Left cardiac atrium (tissue), 4 donors: ENCODE results near the gene RALB. TPM values are rescaled to one million over a fixed set of nuclear protein-coding genes. Genes with fewer than 3 reads are reported as not detected.

Source experiments
- ATAC-seq, 2 donors: fragments of 200-7000 bp; cut with Tn5 transposase; one replicate each; pipeline ENCODE4 v1.9.1; 2020; ENCODE audit warnings: mild to moderate bottlenecking in 2 of 2, moderate library complexity in 2 of 2
- DNase-seq: peaks from one replicate; pipeline ENCODE4 v3.0.0-alpha.2; 2020
- intact Hi-C, 2 donors: fragments of 100-400 bp; cut with DNase I; formaldehyde crosslinking; loops; one replicate each; pipeline versions ENCODE4 v1.14.1 to v1.15.1; 2022 to 2023
- total RNA-seq, 2 donors: library from RNA; stranded (reverse); fragmentation: NEBNext Ultra II Directional; extraction: Animal tissue kit (Norgen Biotek cat#: 25700); gene quantifications; one replicate each; pipeline ENCODE4 v1.2.1, GENCODE V29; 2021
- donor health status: DM: no; HTN: yes; CAD: no.
- donor health status: DM: no; HTN: yes; CAD: no; lungs with severe emphysema.
- donor health status: DM: yes; HTN: yes; CAD: no.
- donor health status: Dilated cardiomyopathy.

RALB gene
- total RNA-seq, 2 donors from 2014 or later = 52.5 to 54.7 TPM

DNA sequence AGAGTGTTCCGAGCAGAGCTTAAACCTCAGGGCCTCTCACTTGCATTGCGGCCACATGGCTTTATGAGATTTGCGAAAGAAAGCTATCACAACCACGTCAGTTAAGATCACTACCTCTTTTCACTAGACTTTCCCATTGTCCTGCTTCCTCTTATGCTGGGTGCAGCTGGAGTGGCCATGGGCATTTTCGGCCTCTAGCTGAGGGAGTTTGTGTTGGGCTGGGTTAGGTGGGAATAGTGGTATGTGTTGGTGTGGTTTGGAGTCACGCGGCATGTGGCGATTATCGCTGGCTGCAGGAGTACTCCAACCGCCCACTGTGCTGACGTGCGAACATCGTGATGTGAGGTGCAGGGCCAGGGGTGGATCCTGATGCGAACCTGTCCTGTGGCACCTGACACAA lies 27.1 kb downstream of the RALB start:
- no peak for DNase-seq
- ATAC-seq = no peak
- intact Hi-C loops = no loop called here

DNA sequence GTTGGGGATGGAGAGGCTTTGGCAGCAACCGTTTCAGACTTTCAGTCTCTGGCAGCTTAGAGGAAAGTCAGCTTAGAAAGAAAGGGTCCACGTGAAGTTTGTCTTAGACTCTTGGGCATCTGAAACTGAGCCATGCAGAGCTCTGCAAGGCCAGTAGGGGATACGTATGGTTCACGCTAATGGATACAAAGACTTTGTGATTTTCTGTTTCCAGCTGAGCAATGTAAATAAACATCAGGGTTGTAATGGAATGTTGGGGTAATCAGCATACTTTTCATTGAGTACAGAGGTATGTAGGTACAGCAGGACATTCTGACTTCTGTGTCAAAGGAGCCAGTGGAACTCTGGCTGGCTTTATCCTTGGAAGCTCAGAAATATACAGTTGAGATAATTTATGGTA lies 31.0 kb downstream of the RALB start:
- intact Hi-C loops = no loop called here
- DNase-seq = no peak
- ATAC-seq = no peak

GRCh38 chr2:120285056-120285455 lies 32.4 kb downstream of the RALB start:
- DNase-seq = no peak
- ATAC-seq = no peak
- intact Hi-C loops = no loop called here

DNA sequence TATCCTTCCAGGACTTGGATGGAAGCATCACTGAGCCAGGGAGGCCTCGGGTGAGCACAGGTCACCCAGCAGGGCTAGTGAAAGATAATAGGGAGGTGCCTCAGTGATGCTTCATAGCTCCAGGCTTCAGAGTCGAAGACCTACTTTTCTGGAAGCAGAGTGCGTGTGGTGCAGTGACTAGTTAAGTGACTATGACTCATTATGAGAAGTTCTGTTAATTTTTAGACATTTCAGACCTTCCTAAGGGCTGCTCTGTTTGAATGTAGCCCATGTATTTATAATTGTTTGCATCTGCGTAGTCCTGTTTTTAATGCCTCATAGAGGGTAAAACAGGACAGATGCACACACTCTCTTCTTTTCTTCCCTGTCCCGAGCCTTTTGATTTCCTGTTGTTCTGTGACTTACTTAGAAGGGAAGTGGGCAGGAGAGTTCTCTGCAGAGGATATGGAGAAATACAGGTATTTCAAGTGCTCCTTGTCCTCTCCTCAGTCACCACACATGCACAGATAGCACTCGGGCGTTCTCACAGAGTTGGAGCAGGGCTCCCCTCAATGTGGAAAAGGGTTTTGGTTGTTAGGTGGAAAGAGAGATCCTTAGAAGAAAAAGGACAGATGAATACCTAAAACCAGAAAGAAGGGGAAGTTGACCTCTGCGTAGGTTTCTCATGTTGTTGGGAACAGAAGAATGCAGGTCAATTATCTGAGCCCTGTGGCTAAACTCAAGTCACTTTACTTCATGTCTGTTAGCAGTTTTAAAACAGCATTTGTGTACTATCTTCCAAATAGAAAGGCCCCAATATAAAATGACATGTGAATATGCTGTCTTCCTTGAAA lies 34.7 kb downstream of the RALB start:
- intact Hi-C loops = no loop called here
- no peak for DNase-seq
- peak in 1 of 2 donors; percentile 35 for ATAC-seq

GRCh38 chr2:120288016-120288373 lies 35.3 kb downstream of the RALB start:
- ATAC-seq (no peak), DNase-seq (no peak)
- intact Hi-C loops = no loop called here

DNA sequence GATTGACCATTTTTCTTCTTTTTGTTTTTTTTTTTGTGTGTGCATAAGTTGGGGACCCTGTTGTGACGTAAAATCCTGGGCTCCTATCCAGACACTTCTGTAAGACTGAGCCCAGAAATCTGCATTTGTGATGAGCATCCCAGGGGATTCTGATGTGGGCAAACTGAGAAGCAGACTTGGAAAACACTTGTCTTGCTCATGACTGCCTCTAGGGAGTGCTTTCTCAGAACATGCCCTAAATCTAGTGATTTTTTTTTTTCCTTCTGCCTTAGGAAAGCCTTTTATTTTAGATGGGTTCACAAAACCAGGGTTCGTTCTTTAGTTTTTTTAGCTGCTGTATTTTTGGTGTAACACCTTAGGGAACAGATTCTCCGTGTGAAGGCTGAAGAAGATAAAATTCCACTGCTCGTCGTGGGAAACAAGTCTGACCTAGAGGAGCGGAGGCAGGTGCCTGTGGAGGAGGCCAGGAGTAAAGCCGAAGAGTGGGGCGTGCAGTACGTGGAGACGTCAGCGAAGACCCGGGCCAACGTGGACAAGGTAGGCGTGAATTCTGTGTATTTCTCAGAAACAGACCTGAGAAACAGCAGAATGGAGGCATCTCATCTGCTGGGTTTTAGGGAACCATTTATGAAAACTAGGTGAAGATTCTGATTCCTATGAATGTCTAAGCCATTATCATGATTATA lies 36.7 kb downstream of the RALB start:
- intact Hi-C loops = no loop called here
- DNase-seq = no peak
- no peak for ATAC-seq

GRCh38 chr2:120290737-120291136 lies 38.1 kb downstream of the RALB start:
- DNase-seq (no peak), ATAC-seq (no peak)
- intact Hi-C loops = loop anchor here in 1 of 2 donors (5.0 kb wide), 1 partner anchor 38 kb away; the partner anchor contains the start of gene RALB

DNA sequence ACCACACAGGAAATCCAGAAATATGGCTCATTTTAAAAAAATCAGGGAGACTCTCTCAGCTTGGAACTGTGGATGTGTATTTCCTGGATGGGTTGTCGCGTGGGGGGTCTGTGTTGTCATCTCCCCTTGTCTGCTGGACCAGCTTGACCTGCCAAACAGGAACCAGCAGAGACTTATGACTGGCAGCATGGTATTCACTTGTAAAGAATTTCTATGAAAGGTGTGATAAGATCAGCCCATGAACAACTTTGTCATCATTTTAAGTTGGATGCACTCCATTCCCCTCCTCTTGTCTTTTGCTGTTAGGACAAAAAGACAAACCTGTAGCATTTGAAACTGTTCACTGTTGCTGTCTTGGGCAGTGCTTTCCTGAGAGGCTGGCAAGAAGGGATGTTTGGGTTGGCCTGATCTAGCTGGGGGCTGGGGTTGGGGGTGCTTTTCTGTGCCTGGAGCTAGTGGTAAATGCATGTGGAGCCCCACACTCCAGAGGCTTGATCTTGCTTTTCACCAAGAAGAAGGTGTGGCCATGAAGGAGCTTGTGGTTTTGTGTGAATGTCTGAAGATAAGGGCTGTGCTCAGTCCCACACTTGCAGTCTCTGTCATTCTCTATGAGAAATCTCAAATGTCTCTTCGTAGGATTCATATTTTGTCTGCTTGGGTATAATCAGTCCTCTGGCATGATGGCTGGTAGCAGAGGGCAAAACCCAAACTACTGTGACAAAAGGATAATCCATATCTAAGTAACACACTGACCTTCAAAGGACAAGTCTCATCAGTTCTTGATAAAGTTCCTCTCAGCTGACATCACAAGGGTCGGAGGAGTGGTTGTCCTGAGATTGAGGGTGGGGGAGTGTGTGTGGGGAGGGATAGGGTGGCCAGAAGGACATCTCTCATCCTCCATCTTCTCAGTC lies 39.0 kb downstream of the RALB start:
- DNase-seq (no peak), ATAC-seq (peak in 1 of 2 donors; percentile 54)
- intact Hi-C loops = loop anchor here in 1 of 2 donors (5.0 kb wide), 1 partner anchor 39 kb away; the partner anchor contains the start of gene RALB

DNA sequence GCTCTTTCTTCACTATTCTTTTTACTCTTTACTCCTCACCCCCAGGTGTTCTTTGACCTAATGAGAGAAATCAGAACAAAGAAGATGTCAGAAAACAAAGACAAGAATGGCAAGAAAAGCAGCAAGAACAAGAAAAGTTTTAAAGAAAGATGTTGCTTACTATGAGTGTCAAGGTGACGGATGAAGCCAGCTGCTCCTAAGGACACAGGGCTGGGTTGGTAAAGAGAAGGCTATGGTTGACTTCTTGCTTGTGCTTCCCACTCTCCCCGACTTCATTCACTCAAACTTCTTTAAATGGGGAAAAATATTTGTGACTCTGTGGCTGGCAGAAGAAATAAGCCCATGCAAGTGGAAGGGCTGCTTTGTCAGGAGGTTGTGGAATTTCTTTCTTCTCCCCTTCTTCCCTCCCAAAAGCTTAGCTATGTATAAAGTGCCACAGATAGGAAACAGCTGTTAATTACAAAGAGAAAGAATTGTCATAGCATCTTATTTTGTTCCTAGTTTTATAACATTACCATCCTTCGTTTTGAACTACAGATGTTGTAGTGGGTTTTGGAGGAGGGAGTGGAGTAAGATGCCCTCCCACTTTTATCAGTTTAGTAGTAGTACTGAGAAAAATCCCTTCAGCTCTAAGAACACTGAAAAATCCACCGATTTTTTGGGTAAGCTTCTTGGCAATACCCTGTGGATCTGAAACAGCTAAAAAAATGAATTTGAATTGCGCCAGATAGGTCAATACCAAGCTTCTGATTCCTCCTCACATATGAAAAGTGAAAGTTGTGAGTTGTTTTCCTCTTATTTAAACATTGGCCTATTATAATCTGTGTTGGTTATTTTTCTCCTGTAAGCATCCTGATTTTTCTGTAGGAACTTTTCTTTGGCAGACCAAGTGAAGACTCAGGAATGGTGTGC lies 40.7 kb downstream of the RALB start:
- ATAC-seq (no peak), DNase-seq (no peak)
- intact Hi-C loops = loop anchor here in 1 of 2 donors (5.0 kb wide), 1 partner anchor 41 kb away; the partner anchor contains the start of gene RALB

DNA sequence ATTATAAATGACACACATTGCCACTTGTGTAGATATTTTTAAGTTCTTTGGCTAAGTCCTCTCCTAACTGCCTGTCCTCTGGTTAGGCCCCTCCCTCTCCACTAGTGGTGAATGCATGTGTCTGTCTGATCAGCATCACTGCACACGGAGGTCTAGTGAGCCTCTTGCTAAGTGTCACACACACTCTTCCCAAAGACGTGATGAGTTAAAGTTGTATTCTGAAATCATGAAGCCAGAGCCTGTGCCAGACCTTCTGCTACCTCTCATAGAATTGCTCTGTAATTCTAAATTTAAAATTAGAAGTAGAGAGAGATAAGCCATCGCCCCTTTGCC lies 41.3 kb downstream of the RALB start:
- intact Hi-C loops = loop anchor here in 1 of 2 donors (5.0 kb wide), 1 partner anchor 42 kb away; the partner anchor contains the start of gene RALB
- DNase-seq (no peak), ATAC-seq (peak; percentile 84 to 96)

- DNase-seq (no peak), ATAC-seq (peak in 1 of 2 donors; percentile 48)
- intact Hi-C loops = no loop called here
Observed at GRCh38 chr2:120298173-120298835, 45.7 kb downstream of the RALB start.

GRCh38 chr2:120299004-120299403 lies 46.4 kb downstream of the RALB start:
- intact Hi-C loops = no loop called here
- no peak for ATAC-seq
- DNase-seq = no peak

- intact Hi-C loops = no loop called here
- DNase-seq = no peak
- ATAC-seq = no peak
Observed at GRCh38 chr2:120299561-120299960, 46.9 kb downstream of the RALB start.

GRCh38 chr2:120300385-120300784 lies 47.7 kb downstream of the RALB start:
- DNase-seq (no peak), ATAC-seq (no peak)
- intact Hi-C loops = no loop called here

DNA sequence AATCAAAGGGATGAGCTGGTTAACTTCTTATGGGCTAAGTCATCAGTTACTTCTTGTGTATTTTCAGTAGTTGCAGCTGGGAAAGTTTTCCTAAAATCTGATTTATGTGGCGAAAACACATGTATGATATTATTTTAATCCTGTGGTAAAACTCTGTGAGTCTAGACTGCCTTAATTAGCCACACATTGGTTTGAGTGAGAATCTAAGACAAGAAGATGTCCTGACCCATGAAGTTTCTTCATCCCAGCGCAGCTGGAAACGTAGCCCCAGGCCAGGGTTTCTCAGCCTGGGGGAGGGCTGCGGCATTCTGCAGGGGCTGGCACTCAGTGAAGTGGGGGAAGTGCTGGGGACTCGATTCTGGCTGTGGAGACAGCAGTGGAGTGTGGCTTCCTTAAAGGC lies 48.6 kb downstream of the RALB start:
- DNase-seq = no peak
- ATAC-seq = no peak
- intact Hi-C loops = no loop called here

DNA sequence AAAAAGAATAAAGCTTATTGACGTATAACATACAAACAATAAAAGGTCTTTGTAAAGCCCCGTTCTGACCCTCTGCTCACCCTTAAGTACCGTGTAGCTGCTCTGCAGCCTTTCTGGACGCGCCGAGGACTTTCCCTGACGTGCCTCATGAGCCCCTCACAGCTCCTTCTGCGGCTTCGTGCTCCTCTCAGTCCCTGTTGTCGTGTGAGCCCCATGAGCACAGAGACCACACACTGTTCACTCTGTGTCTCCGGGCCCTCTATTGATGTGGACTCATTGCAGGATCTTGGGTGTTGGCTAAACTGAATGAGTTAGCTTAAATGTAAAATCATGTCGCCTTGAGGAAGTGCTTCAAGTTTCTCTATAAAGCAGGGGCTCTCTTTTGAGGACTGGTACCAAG lies 49.6 kb downstream of the RALB start:
- intact Hi-C loops = no loop called here
- DNase-seq (no peak), ATAC-seq (no peak)

DNA sequence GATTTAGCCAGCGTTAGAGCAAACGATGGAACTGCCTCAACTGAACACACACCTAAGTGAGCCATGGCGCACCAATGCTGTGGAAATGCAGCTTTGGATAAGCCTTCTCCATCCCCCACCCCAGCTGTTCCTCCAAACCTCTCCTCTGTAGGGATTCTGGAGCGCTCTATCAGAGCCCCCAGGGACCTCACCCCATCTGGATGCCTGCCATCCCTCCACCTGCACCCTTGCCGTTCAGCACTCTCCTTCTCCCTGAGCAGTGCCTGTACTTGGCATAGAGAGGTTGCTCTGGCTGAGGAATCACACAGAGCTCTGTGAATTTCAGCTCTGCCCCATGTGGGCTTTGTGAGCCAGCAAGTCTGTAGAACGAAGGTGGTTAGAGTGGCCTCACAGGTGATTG lies 50.5 kb downstream of the RALB start:
- DNase-seq (no peak), ATAC-seq (no peak)
- intact Hi-C loops = no loop called here

GRCh38 chr2:120305296-120305695 lies 52.6 kb downstream of the RALB start:
- DNase-seq = no peak
- ATAC-seq = no peak
- intact Hi-C loops = no loop called here
